Fibroblast of lung (primary cell): Measurements from ENCODE around the gene NPTX1.

Experiments used
- EZH2 ChIP-seq: IDR thresholded peaks from 2 replicates; pipeline ENCODE4 v1.5.1; 2012; ENCODE audit warnings: low read length, control low read depth, mild to moderate bottlenecking; ENCODE audit errors: missing control alignments
- TF ChIP-seq, protein P1 (sequence below), 2 donors: IDR thresholded peaks in 1 of 2; conservative IDR thresholded peaks in 1 of 2; 1 replicate in 1 of 2; 2 replicates in 1 of 2; pipeline ENCODE4 v1.5.1; 2011 to 2012; ENCODE audit warnings: low read length in 2 of 2, control low read depth in 1 of 2, inconsistent platforms in 1 of 2, low read depth in 1 of 2, mild to moderate bottlenecking in 1 of 2

DNA sequence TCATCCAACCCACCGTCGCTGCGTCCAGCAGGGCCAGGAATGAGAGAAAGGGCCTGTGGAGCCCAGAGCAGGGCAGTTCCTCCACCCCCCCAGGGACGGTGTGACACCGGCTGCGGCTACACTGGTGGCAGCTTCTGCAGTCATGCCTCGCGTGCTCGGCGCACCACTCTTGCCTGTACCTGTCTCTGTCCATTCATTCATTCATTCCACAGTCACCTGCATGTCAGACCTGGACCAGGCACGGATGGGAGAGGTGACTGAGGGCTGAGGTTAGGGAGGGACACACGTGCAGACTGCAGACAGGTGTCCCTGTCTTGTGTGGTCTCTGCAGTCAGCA, 34.1 kb downstream of the NPTX1 start:
- TF ChIP-seq, protein P1, sequence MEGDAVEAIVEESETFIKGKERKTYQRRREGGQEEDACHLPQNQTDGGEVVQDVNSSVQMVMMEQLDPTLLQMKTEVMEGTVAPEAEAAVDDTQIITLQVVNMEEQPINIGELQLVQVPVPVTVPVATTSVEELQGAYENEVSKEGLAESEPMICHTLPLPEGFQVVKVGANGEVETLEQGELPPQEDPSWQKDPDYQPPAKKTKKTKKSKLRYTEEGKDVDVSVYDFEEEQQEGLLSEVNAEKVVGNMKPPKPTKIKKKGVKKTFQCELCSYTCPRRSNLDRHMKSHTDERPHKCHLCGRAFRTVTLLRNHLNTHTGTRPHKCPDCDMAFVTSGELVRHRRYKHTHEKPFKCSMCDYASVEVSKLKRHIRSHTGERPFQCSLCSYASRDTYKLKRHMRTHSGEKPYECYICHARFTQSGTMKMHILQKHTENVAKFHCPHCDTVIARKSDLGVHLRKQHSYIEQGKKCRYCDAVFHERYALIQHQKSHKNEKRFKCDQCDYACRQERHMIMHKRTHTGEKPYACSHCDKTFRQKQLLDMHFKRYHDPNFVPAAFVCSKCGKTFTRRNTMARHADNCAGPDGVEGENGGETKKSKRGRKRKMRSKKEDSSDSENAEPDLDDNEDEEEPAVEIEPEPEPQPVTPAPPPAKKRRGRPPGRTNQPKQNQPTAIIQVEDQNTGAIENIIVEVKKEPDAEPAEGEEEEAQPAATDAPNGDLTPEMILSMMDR (conservative IDR thresholded peaks at IDR 0.05 in 1 of 2, IDR thresholded peaks at IDR 0.05 in 1 of 2; ENCODE audit: low read depth in 1 of 2, low read length in 2 of 2), result no peak
- no peak for TF ChIP-seq EZH2
